Activated naive CD4-positive, alpha-beta T cell treated with anti-CD3 and anti-CD28 coated beads, Interleukin-2, amount 50 U/mL, for 72 hours (primary cell): Measurements from ENCODE around the gene CCSAP. TPM values are rescaled to one million over a fixed set of nuclear protein-coding genes. Genes with fewer than 3 reads are reported as not detected.

Experiments used
- total RNA-seq, 2 donors: library from RNA; stranded (reverse); gene quantifications; one replicate each; pipeline ENCODE4 v1.2.3, GENCODE V29; 2022

The CCSAP gene
- total RNA-seq, 2 donors from 2014 or later: 5.9 to 11.4 TPM

Other genes with a start within 250 kb of the CCSAP start
- gene RAB4A, start 71.9 kb downstream of the CCSAP start, total RNA-seq: 10 to 100 TPM; 31.0 to 32.2 TPM
- not detected for gene ACTA1, start 91.0 kb upstream of the CCSAP start, total RNA-seq
- 10 to 100 TPM; 52.7 to 55.7 TPM for gene NUP133, start 165.3 kb upstream of the CCSAP start, total RNA-seq
- gene ABCB10, start 215.7 kb upstream of the CCSAP start, total RNA-seq: 10 to 100 TPM; 17.4 to 39.3 TPM